ENCODE measurements around the gene IFNA10.
"Not testable (repeated sequence)": the region's sequence is repeated elsewhere in the genome, so short reads cannot be mapped to it uniquely, and the experiment has no call there.

The IFNA10 gene

DNA sequence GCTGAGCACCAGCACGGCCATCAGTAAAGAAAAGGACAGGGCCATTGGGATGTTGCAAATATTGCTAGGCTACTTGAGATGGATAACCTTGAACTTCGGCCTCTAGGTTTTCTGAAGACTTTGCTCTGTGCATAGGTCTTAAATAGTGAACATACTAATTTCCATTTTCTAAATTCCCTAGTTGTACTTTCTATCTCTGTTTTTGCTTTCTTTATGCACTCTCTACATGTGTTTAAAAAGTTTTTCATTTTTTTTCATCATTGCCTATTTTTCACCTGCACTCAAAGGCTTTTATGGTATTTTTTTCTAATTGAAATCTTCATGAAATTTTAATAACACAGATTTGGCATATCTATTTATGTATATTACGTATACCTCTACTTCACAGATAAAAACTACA is 19.5 kb downstream of the IFNA10 start, which contains the start of gene IFNA4:
IFNA4 (minus strand) TSS at position 101 of the 400 bp plus-strand sequence; CDS start at position 45, 56 bp downstream.
- DNase-seq: not testable (repeated sequence)

DNA sequence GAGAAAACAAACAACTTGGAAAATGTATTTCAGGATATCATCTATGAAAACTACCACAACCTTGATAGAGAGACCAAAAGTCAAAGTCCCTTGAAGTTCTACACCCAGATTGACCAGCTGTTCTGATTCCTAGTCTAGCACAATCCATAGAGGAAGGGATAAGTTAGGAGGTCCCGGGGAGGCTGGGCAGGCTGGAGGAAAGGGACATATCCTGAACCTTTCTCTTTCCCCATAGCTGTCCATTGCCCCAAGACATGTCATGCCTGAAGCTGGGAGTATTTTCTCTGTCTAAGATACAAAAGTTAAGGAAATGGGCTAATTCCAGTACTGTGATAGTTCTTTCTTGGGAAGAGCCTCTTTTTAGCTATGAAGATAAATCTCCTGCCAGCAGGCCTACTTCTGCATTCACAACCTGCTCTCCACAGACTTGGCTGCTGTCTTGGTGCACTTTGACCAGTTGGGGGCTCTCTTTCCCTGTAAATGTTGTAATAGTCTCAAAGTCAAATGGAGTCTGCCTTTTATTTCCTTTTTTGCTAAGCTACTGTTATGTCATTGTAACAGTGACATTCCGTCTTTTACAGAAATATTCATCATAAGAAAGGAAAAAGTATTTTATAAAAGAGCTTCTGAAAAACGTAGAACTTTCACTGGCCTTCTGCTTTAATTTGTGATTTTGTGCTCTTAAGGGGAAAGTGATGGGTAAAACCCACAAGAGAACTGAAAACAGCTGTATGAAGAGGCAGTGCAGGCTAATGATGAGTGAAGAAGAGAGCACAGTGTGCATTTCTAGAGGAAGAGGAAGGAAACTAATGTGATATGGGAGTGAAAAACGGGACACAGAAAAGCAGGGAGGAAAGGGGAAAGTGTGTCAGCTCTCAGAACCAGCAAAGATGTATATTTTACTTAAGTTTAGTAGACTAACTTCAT is 23.9 kb downstream of the IFNA10 start:
- DNase-seq: peak; percentile 47 to 59

DNA sequence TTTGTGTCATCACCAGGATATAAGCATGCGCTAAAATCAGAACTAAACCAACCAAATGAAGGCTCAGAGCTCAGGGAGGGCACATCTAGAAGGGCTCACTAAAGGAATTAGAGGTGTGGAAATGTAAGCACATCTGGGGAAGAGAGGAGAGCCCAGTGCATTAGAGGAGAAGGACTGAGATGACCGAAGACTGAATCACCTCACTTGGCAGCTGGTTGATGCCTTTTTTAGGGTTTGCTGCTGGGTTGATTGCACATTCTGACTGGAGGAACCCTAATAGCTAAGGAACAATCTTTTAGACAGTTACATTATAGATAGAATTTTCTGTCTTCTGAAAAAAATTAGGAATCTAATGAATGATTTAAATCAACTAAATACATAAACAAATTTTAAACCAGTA is 32.3 kb downstream of the IFNA10 start:
- no peak for DNase-seq

DNA sequence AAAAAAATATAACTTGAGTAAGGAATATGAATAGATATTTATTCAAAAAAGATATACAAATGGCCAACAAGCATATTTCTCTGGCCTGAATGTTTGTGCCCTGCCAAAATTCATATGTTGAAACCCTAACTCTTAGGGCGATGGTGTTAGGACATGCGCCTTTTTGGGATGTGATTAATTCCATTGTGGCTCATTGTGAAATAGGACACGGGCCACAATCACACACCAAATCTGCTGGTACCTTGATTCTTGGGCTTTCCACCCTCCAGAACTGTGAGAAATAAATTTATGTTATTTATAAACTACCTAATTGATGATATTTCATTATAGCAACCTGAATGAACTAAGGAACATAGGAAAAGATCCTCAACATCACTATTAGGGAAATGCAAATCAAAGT is 34.8 kb downstream of the IFNA10 start:
- DNase-seq: no peak

DNA sequence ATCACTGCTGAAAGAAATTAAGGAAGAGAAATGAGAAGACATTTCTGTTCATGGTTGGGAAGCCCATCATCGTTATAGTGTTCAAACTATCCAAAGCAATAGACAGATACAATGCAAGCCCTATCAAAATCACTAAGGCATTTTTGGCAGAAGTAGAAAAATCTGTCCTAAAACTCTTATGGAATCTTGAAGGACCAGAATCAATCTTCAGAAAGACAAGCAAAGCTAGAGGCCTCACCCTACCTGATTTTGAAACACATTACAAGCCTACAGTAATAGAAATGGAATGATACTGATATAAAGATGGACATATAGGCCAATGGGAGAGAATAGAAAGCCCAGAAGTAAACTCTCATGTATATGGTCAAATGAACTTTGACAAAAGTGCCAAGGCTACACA is 35.6 kb downstream of the IFNA10 start:
- DNase-seq: no peak

DNA sequence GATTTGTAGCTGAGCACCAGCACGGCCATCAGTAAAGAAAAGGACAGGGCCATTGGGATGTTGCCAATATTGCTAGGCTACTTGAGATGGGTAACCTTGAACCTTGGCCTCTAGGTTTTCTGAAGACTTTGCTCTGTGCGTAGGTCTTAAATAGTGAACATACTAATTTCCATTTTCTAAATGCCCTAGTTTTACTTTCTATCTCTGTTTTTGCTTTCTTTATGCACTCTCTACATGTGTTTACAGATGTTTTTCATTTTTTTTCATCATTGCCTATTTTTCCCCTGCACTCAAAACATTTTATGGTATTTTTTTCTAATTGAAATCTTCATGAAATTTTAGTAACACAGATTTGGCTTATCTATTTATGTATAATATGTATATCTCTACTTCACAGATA is 40.4 kb downstream of the IFNA10 start, which contains the start of gene IFNA21:
IFNA21 (minus strand) TSS at position 101 of the 400 bp plus-strand sequence; CDS start at position 53, 48 bp downstream.
- DNase-seq: not testable (repeated sequence)

DNA sequence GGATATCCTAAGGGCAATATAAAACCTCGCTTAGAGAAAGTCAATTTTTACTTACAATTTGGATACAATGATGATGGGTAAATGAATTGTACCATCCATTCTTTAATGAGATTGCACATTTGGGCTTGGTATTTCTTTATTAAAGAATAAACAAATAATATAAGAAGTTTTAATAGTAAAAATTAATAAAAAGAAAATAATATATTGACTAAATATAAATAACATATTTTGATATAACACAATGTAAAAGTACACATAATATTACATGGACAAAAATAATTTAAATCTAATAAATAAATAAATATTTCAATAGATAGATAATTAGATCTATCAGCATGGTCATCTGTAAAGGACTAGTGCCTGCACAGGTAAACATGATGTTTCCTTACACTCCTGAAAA is 41.4 kb downstream of the IFNA10 start:
- DNase-seq: no peak

DNA sequence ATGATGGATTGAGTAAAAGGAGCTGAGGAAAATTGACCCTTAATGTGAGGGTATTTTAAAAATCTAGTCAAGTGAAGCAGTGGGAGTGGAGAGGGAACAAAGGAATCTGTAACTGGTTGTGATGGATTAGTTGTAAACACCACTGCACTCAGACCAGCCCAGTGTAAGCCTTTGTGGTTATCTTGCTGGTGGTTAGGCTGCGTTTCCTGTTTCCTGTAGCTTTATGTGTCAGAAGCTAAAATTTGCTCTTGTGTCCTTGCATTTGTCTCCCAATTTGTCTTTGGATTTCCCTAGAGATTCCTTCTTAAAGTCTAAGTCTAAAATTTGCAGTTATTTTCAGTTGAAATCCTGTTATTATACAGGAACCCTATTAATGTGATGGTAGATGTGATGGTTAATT is 46.8 kb downstream of the IFNA10 start:
- peak; percentile 32 to 57 for DNase-seq

All from CD4-positive, alpha-beta T cell treated with Interleukin-4 for 1 hour (primary cell).